Type B pancreatic cell (in vitro differentiated cells): ENCODE results near the gene TCF7L1. TPM values are rescaled to one million over a fixed set of nuclear protein-coding genes. Genes with fewer than 3 reads are reported as not detected.

ENCODE experiments used
- DNase-seq: peaks from one replicate; pipeline ENCODE4 v3.0.0; 2021; ENCODE audit warnings: mixed read lengths; ENCODE audit not compliant: unreplicated experiment; ENCODE audit errors: extremely low spot score
- H3K27ac Mint-ChIP-seq: 2 replicates; pipeline ENCODE4 v1.8.0; 2021; ENCODE audit warnings: mild to moderate bottlenecking, mixed read lengths
- H3K27me3 Mint-ChIP-seq: 2 replicates; pipeline ENCODE4 v1.8.0; 2021; ENCODE audit warnings: mixed read lengths
- H3K36me3 Mint-ChIP-seq: 2 replicates; pipeline ENCODE4 v1.8.0; 2021; ENCODE audit warnings: mixed read lengths
- H3K4me1 Mint-ChIP-seq: one replicate; pipeline ENCODE4 v1.8.0; 2021; ENCODE audit warnings: mixed read lengths; ENCODE audit not compliant: unreplicated experiment
- H3K4me3 Mint-ChIP-seq: 2 replicates; pipeline ENCODE4 v1.8.0; 2021; ENCODE audit warnings: mild to moderate bottlenecking, mixed read lengths
- H3K9me3 Mint-ChIP-seq: 2 replicates; pipeline ENCODE4 v1.8.0; 2021; ENCODE audit warnings: mixed read lengths
- total RNA-seq: library from RNA; stranded (reverse); gene quantifications from 2 replicates; pipeline ENCODE4 v1.2.1, GENCODE V29; 2021; ENCODE audit warnings: low replicate concordance
- TF ChIP-seq, protein P1 (sequence below): fragments of 200-600 bp; sonication (generic); conservative IDR thresholded peaks from 2 replicates; pipeline ENCODE4 v1.5.0; 2021; ENCODE audit warnings: antibody characterized with exemption, mild to moderate bottlenecking

TCF7L1 gene
- total RNA-seq, 1 donor from 2014 or later, result 32.4 TPM

DNA sequence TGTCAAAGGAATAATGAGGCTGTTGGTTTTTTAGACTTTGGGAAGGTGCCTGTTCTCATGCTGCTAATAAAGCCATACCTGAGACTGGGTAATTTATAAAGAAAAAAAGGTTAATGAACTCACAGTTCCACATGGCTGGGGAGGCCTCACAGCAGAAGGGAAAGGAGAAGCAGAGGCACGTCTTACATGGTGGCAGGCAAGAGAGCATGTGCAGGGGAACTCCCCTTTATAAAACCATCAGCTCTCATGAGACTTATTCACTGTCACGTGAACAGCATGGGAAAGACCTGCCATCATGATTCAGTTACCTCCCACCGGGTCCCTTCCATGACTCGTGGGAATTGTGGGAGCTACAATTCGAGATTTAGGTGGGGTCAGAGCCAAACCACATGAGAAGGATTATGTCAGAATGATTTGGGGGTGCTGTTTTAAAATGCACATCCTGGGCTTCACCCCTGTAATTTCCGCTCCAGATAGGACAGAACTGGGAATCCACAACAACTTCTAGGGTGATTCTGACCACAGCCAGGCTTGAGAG, 37.8 kb downstream of the TCF7L1 start:
- Mint-ChIP-seq H3K27me3 (no peaks in the 10 kb centered on the region), H3K4me1 (peaks cover 30% of the 10 kb centered on the region), H3K36me3 (peaks cover 6% of the 10 kb centered on the region), H3K27ac (no peak overlapping the region), H3K9me3 (no peaks in the 10 kb centered on the region), H3K4me3 (no peak overlapping the region)
- TF ChIP-seq, protein P1, sequence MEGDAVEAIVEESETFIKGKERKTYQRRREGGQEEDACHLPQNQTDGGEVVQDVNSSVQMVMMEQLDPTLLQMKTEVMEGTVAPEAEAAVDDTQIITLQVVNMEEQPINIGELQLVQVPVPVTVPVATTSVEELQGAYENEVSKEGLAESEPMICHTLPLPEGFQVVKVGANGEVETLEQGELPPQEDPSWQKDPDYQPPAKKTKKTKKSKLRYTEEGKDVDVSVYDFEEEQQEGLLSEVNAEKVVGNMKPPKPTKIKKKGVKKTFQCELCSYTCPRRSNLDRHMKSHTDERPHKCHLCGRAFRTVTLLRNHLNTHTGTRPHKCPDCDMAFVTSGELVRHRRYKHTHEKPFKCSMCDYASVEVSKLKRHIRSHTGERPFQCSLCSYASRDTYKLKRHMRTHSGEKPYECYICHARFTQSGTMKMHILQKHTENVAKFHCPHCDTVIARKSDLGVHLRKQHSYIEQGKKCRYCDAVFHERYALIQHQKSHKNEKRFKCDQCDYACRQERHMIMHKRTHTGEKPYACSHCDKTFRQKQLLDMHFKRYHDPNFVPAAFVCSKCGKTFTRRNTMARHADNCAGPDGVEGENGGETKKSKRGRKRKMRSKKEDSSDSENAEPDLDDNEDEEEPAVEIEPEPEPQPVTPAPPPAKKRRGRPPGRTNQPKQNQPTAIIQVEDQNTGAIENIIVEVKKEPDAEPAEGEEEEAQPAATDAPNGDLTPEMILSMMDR, result no peak
- no peak for DNase-seq

DNA sequence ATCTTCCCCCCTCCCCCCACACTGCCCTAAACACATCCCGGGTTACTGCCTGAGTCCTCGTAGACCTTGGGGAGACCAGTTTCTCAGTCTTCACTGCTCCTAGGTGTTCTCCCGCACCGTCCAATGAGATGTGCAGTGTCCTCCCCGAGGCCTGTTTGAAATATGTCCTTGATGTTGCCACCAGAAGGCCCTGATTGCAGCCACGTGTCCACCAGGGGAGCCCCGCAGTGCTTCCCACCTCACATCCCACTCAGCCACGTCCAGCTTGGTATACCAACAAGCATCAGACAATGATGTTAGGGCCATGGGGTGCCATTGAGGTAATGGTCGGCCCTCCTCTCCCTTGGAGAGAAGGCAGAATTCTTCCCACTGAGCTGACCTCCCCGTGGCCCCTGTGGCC, 38.7 kb downstream of the TCF7L1 start:
- H3K4me3 Mint-ChIP-seq, result no peak overlapping the region
- H3K9me3 Mint-ChIP-seq, result no peaks in the 10 kb centered on the region
- peaks cover 6% of the 10 kb centered on the region for H3K36me3 Mint-ChIP-seq
- peaks cover 35% of the 10 kb centered on the region for H3K4me1 Mint-ChIP-seq
- no peak for DNase-seq
- H3K27ac Mint-ChIP-seq, result no peak overlapping the region
- TF ChIP-seq, protein P1, result no peak
- no peaks in the 10 kb centered on the region for H3K27me3 Mint-ChIP-seq

DNA sequence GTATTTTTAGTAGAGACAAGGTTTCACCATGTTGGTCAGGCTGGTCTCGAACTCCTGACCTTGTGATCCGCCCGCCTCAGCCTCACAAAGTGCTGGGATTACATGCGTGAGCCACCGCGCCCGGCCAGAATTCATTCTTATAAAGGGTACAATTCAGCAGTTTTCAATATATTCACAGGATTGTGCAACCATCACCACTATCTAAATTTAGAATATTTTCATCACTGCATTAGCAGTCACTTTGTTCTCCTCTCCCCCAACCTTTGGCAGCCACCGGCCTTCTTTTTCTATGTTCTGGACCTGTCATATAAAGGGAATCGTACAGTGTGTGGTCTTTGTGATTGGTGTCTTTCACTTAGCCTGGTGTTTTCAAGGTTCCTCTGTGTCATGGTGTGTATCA, 40.7 kb downstream of the TCF7L1 start:
- no peak overlapping the region for H3K4me3 Mint-ChIP-seq
- peaks cover 42% of the 10 kb centered on the region for H3K4me1 Mint-ChIP-seq
- TF ChIP-seq, protein P1, result no peak
- peaks cover 6% of the 10 kb centered on the region for H3K36me3 Mint-ChIP-seq
- no peaks in the 10 kb centered on the region for H3K27me3 Mint-ChIP-seq
- DNase-seq, result no peak
- H3K27ac Mint-ChIP-seq, result no peak overlapping the region
- no peaks in the 10 kb centered on the region for H3K9me3 Mint-ChIP-seq

DNA sequence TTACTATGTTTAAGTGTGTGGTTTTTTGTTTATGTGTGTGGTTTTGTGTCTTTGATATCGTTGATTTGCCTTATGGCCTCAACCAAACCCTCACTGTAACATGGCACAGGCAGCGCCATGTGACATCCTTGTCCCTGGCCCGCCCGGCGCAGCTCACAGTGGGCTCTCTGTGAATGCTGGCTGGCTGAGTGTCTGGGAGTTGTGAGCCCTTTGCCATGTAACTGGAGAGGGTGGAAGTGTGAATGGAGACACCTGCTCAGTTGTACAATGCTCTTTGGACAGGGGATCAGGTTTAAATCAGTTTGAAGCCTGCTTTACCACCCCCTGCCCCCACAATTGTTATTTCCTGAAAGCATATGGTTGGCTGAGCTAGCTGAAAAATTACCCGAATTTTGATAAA, 41.8 kb downstream of the TCF7L1 start:
- Mint-ChIP-seq H3K4me1 (peaks cover 52% of the 10 kb centered on the region), H3K4me3 (no peak overlapping the region), H3K9me3 (no peaks in the 10 kb centered on the region), H3K36me3 (peaks cover 6% of the 10 kb centered on the region), H3K27me3 (no peaks in the 10 kb centered on the region), H3K27ac (no peak overlapping the region)
- TF ChIP-seq, protein P1, result no peak
- DNase-seq, result no peak

DNA sequence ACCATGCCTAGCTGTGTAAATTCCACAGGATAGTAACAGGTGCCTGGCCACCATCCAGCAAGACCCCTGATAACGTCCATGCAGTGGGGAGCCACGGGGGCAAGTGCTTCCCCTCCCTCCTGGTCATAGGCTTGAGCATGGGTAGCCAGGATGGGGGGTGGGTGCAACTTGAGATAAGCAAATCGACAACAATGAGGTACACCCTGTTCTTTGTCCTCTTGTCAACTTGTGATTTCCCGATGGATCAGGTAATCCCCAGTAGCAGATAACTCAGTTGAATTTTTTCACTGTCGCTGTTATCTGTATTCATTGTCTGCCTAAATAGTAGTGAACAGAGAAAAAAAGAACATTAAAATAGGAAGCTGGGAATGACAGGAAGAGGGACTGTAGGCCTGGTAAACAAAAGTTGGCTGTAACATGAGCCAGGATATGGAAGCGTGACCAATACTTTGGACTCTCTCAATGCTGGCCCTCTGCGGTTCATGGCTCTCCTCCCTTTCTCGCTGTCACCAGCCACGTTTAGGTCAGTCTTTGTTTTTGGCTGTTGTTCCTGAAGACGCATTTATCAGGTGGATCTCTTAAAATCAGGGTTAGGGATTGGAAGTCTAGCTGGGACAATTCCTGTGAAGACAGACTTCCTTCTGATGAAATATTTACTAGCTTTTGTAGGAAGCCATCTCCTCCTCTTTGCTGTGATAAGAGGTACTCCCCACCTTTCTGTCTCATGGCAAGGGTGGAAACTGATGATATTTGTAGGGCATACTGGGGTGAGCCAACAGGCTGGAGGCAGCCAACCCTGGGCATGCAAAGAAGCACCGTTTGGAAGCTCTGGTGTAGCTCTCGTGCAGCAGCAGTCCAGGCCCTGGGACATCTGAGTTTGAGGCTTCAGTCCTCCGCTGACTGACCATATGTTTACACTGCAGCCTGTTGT, 42.4 kb downstream of the TCF7L1 start:
- H3K27ac Mint-ChIP-seq, result peak overlapping the region; percentile 54
- peaks cover 3% of the 10 kb centered on the region for H3K36me3 Mint-ChIP-seq
- no peak overlapping the region for H3K4me3 Mint-ChIP-seq
- TF ChIP-seq, protein P1, result no peak
- peaks cover 59% of the 10 kb centered on the region for H3K4me1 Mint-ChIP-seq
- no peaks in the 10 kb centered on the region for H3K27me3 Mint-ChIP-seq
- no peaks in the 10 kb centered on the region for H3K9me3 Mint-ChIP-seq
- no peak for DNase-seq
